ENCODE measurements around the gene DDAH1. TPM values are rescaled to one million over a fixed set of nuclear protein-coding genes. Genes with fewer than 3 reads are reported as not detected.
A peak's percentile ranks its signal among the peaks of the same experiment; 100 is the strongest.

The DDAH1 gene
- total RNA-seq, 1 experiment from 2014 or later = 82.7 TPM

DNA sequence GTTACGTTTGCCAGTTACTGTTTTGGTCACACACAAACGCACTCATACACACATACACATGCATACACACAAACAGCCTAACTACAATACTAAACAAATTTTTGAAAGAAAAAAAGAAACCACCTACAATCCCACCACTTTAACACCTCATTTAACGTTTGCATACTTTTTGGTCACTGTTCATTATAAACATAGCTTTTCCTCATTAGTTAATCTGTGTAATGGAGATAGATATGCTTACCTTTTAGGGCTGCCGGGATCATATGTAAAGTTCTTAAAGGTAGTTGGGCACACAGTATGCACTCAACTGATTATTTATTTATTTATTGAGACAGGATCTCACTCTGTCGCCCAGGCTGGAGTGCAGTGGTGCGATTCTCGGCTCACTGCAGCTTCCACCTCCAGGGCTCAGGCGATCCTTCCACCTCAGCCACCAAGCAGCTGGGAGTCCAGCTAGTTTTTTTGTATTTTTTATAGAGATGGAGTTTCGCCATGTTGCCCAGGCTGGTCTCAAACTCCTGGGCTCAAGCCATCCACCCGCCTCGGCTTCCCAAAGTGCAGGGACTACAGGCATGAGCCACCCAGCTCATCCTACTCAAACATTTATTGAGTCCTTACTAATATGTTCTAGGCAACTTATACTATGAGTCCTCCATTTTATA lies 187.8 kb downstream of the DDAH1 start:
- DNase-seq (ENCODE audit: low spot score) = no peak

DNA sequence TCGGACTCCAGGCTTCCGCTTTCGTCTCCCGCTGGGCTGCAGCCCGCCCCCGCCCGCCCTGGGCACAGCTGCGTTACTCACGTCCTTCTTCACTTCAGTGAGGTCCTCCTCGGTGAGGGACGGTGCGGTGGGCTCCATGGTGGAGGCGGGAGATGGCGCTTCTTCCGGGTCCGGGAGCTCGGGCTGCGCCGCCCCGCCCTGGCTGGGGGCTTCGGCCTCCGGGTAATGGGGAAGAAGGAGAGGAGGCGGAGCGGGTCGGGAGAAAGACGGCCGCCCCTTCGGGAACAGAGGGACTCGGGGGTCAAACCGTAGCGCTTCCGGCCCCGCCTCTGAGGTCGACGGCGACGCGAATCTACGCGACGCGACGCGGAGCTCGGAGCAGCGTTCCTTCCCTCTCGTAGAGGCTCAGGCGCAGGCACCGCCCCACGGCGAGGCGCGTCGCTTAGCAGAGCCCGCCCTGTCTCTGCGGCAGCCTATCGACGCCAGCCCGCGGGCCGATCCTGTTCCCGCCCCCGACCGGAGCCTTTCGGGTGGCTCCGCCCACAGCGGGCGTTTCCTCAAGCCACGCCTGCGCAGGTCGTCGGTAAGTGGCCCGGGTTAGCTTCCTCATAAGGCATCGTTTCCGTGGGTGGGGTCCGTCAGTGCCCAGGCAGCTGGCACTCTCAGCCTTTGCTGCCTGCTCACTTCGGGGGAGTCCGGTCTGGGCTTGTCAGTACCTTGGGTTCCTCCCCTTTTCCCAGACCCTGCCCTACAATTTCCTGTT lies 188.6 kb downstream of the DDAH1 start, which contains the start of gene BCL10:
Gene BCL10 (minus strand): TSS at position 418 of the 763 bp plus-strand sequence. CDS start 280 bp downstream, at position 138.
- DNase-seq (ENCODE audit: low spot score) = peak; percentile 97

DNA sequence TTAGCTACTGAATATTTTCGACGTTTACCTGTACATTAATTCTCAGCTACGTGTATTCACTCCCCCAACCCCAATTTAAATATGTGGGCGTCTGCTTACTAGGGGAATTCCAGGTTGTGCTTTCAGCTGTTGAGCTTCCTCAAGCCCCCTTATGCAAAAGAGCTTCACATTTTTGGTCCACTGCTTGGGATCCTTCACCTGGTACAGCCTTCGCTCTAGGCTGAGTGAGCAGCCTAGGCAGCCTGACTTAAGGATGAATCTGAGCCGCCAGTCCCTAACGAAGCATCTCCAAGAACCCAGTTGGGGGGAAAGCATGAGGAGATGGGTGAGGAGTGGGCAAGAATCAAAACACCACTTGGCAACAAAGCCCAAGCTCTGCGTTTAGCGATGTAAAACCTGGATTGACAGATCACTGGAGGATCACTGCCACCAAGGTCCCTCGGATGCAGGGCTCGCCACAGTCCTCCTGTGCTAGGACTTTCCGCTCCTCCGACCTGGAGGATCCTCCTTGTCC lies 189.2 kb downstream of the DDAH1 start:
- peak; percentile 17 for DNase-seq (ENCODE audit: low spot score)

DNA sequence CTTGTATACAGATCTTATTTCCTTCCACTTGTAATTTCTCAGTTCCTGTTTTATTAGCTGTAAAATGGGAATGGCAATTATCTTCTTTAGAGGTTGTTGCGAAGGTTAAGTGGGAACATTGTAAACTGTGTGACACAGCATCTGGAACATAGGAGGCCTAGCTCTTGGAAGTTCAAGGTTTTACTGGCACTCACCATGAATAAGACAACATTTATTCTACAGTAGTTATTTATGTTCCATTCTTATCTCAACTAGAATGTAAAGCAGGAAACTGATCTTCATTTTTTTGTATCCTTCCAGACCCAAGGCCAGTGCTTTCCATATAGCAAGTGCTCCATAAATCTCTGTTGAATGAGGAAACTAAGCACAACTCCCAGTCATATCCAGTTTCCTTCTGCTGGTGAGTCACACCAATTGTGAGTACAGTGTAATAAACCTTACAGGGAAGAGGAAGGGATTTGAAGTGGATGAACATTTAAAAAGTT lies 189.9 kb downstream of the DDAH1 start:
- DNase-seq (ENCODE audit: low spot score) = peak; percentile 69

DNA sequence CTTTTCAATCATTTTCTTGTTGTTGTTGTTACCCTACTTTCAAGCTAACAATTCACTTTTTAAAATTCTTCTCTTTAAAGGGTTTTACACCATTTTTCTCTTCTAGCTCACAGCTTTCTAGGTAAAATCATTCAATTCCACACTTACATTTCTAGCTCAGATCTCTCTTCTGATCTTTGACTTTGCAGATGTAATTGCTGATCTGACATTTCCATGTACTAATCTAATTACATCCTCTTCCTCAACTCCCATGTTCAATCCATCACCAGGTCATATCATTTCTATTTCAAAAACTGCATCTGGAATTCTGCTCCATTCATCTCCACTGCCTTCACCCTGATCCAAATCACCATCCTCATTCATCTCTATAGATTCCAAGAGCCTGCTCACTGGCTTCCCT lies 191.6 kb downstream of the DDAH1 start:
- no peak for DNase-seq (ENCODE audit: low spot score)

DNA sequence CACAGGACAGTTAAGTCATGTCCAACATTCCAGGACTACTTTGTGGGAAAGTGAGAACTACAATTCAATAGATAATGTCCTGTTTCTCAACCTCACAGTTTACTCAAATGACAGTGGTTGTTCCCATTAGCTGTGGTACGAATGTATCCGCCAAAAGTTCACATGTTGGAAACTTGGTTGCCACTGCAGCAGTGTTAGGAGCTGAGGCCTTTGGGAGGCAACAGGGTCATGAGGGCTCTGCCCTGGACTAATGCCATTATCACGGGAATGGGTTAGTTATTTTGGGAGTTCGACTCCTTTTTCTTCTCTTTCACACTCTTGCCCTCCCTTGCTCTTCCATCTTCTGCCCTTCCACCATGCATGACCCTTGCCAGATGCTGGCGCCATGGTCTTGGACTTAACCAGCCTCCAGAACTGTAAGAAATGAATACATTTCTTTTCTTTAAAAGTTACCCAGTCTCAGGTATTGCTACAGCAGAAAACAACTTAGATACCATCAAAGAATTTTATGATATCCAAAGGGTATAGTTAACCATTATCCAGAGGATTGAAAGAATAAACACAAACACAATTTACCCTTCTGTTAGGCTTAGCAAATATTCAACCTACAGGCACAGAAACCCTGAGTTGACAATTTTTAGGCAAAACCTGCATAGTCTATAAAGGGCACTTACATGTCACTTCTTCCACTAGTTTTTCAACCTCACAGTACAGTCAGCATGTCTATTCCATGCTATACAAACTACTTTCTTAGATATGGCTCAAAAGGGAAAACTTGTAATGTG lies 196.0 kb downstream of the DDAH1 start:
- no peak for DNase-seq (ENCODE audit: low spot score)

Small RNAs within 50 kb of the gene (small RNA-seq; reads per million reads assigned to genes)
- gene RF00019 = not detected

Other genes starting within 250 kb of the DDAH1 start
- 27.8 and 38.2 TPM in 2 replicates for gene C1orf52, start 205.5 kb downstream of the DDAH1 start, total RNA-seq (2014; rRNA removed; shearing (Covaris generic))
- gene BCL10, start 188.5 kb downstream of the DDAH1 start, total RNA-seq (2014; rRNA removed; shearing (Covaris generic)) = 11.8 and 13.0 TPM in 2 replicates
- 2.1 and 2.4 TPM in 2 replicates for gene CCN1, start 115.6 kb upstream of the DDAH1 start, total RNA-seq (2014; rRNA removed; shearing (Covaris generic))
- gene ZNHIT6, start 243.3 kb upstream of the DDAH1 start, total RNA-seq (2014; rRNA removed; shearing (Covaris generic)) = 3.7 and 4.5 TPM in 2 replicates

Measured in HT-29 (cell line).